HG03135 (cell line): ENCODE measurements around the gene CXCL5.
"Not testable (repeated sequence)": the region's sequence is repeated elsewhere in the genome, so short reads cannot be mapped to it uniquely, and the experiment has no call there.

ENCODE experiments used
- ATAC-seq: cut with Tn5 transposase; IDR thresholded peaks from one replicate; pipeline ENCODE4 v1.9.1; 2021; ENCODE audit warnings: mild to moderate bottlenecking, moderate library complexity; ENCODE audit not compliant: unreplicated experiment

Gene CXCL5

GRCh38 chr4:74015126-74015780 lies 16.8 kb upstream of the CXCL5 start:
- ATAC-seq, result no peak

- ATAC-seq, result no peak
These were observed 15.9 kb upstream of the CXCL5 start for GRCh38 chr4:74014332-74014731.

- no peak for ATAC-seq
These were observed 14.8 kb upstream of the CXCL5 start for GRCh38 chr4:74013264-74013663.

- ATAC-seq, result no peak
These were observed 13.7 kb upstream of the CXCL5 start for GRCh38 chr4:74012130-74012529.

GRCh38 chr4:74009307-74009706 lies 10.8 kb upstream of the CXCL5 start:
- ATAC-seq, result no peak

- ATAC-seq, result no peak
These were observed 7.6 kb upstream of the CXCL5 start for GRCh38 chr4:74006009-74006476.

GRCh38 chr4:74005528-74005927 lies 7.1 kb upstream of the CXCL5 start:
- ATAC-seq, result no peak

- ATAC-seq, result no peak
These were observed 6.2 kb upstream of the CXCL5 start for GRCh38 chr4:74004668-74005067.

- ATAC-seq, result no peak
These were observed 1.8 kb upstream of the CXCL5 start for GRCh38 chr4:74000301-74000700.

GRCh38 chr4:73992050-73992449 lies 6.4 kb downstream of the CXCL5 start:
- ATAC-seq, result no peak

GRCh38 chr4:73991742-73992000 lies 6.8 kb downstream of the CXCL5 start:
- ATAC-seq, result no peak

- ATAC-seq, result no peak
These were observed 7.3 kb downstream of the CXCL5 start for GRCh38 chr4:73990988-73991741.

GRCh38 chr4:73989928-73990327 lies 8.5 kb downstream of the CXCL5 start:
- ATAC-seq, result no peak

GRCh38 chr4:73989031-73989430 lies 9.4 kb downstream of the CXCL5 start:
- no peak for ATAC-seq

GRCh38 chr4:73988061-73988460 lies 10.4 kb downstream of the CXCL5 start, which contains the start of gene PPBP:
PPBP (minus strand) TSS chr4:73988190; CDS start chr4:73988103, 87 bp downstream.
- ATAC-seq, result no peak

GRCh38 chr4:73985528-73985852 lies 13.0 kb downstream of the CXCL5 start:
- no peak for ATAC-seq

- ATAC-seq, result no peak
These were observed 13.5 kb downstream of the CXCL5 start for GRCh38 chr4:73984736-73985527.

- ATAC-seq, result not testable (repeated sequence)
These were observed 17.3 kb downstream of the CXCL5 start for GRCh38 chr4:73981175-73981574.

GRCh38 chr4:73979407-73979957 lies 19.0 kb downstream of the CXCL5 start:
- ATAC-seq, result no peak

GRCh38 chr4:73978886-73979285 lies 19.6 kb downstream of the CXCL5 start:
- no peak for ATAC-seq

GRCh38 chr4:73976716-73977115 lies 21.8 kb downstream of the CXCL5 start:
- ATAC-seq, result no peak

GRCh38 chr4:73976217-73976616 lies 22.3 kb downstream of the CXCL5 start:
- no peak for ATAC-seq
